GM12872 (cell line): ENCODE data around the gene KDM6A.

ENCODE experiments used
- TF ChIP-seq, protein P1 (sequence below): IDR thresholded peaks from 3 replicates; pipeline ENCODE4 v1.5.1; 2011; ENCODE audit warnings: low read depth, mild to moderate bottlenecking, low read length, moderate library complexity; ENCODE audit not compliant: insufficient read depth

The KDM6A gene

DNA sequence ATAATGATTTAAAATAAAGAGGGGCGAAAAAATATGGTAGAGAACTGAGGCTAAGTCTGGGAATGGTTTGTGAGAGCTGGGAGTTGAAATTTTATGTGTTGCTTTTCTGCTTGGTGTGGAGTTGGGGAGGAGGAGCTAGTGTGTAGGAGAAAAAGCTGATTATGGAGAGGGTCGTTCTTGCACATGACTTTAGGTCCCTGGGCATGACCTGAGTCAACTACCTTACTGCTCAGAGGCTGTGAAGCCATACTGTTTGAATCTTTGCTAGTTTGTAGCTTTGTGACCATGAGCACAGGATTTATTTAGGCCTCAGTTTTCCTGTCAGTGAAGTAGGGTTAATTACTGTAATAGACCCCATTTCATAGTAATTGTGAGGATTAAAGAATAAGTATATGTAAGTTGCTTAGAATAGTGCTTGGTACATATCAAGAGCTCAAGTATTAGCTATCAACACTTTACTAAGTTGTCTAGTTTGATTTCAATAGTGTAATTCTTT is 78.6 kb downstream of the KDM6A start:
- TF ChIP-seq, protein P1, sequence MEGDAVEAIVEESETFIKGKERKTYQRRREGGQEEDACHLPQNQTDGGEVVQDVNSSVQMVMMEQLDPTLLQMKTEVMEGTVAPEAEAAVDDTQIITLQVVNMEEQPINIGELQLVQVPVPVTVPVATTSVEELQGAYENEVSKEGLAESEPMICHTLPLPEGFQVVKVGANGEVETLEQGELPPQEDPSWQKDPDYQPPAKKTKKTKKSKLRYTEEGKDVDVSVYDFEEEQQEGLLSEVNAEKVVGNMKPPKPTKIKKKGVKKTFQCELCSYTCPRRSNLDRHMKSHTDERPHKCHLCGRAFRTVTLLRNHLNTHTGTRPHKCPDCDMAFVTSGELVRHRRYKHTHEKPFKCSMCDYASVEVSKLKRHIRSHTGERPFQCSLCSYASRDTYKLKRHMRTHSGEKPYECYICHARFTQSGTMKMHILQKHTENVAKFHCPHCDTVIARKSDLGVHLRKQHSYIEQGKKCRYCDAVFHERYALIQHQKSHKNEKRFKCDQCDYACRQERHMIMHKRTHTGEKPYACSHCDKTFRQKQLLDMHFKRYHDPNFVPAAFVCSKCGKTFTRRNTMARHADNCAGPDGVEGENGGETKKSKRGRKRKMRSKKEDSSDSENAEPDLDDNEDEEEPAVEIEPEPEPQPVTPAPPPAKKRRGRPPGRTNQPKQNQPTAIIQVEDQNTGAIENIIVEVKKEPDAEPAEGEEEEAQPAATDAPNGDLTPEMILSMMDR, result no peak

DNA sequence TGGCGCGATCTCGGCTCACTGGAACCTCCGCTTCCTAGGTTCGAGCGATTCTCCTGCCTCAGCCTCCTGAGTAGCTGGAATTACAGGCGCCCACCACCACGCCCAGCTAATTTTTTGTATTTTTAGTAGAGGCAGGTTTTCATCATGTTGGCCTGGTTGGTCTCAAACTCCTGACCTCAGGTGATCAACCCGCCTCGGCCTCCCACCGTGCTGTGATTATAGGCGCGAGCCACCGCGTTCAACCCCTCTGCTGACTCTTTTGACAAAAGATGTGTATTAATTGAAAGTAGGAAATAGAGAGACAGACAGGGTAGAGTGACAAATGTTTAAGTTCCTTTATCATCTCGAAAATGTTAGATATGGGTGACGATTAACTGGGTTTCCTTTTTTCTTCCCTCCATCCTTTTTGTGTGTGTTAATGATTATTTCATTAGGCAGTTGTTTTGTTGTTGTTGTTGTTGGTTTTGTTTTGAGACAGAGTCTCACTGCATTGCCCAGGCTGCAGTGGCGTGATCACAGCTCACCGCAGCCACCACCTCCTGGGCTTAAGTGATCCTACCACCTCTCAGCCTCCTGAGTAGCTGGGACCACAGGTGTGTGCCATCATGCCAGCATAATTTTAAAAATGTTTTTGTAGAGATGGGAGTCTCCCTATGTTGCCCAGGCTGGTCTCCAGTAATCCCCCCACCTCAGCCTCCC is 79.5 kb downstream of the KDM6A start:
- TF ChIP-seq, protein P1, result no peak

- TF ChIP-seq, protein P1, result no peak
Observed at GRCh38 chrX:44953734-44954502, 80.9 kb downstream of the KDM6A start.

GRCh38 chrX:44954562-44954961 is 81.6 kb downstream of the KDM6A start:
- TF ChIP-seq, protein P1, result no peak

- TF ChIP-seq, protein P1, result no peak
Observed at GRCh38 chrX:44957848-44958247, 84.9 kb downstream of the KDM6A start.

GRCh38 chrX:44958480-44958879 is 85.5 kb downstream of the KDM6A start:
- TF ChIP-seq, protein P1, result no peak

GRCh38 chrX:44961817-44962607 is 89.0 kb downstream of the KDM6A start:
- TF ChIP-seq, protein P1, result no peak
